HepG2 (cell line): ENCODE data around the gene TFPI. TPM values are rescaled to one million over a fixed set of nuclear protein-coding genes. Genes with fewer than 3 reads are reported as not detected.

Experiments
- ATAC-seq: fragments of 200-7000 bp; cut with Tn5 transposase; 3 replicates; pipeline ENCODE4 v1.9.1; 2020; ENCODE audit warnings: mild to moderate bottlenecking, moderate library complexity
- BruUV-seq: library from RNA; stranded (reverse); fragments of 400-500 nt; replicated peaks from 2 replicates; lab custom pipeline; 2021; lab: Mats Ljungman, UMichigan
- CTCF ChIA-PET: fragments of 300-600 bp; formaldehyde crosslinking; extraction: SDS; loops from one replicate; lab custom pipeline; 2021; ENCODE audit warnings: low total read pairs, inconsistent platforms, low intra/inter-chr PET ratio; lab: Yijun Ruan, JAX
- POLR2A ChIA-PET: fragments of 350-600 bp; sonication (Branson Sonifier 250); formaldehyde crosslinking; loops from one replicate; lab custom pipeline; 2020; ENCODE audit warnings: antibody characterized with exemption, inconsistent platforms; lab: Yijun Ruan, JAX
- DNase-seq: peaks from one replicate; pipeline ENCODE4 v3.0.0-alpha.2; 2015; ENCODE audit warnings: low spot score
- FAIRE-seq: peaks from 3 replicates; lab custom pipeline; 2011; peaks lifted over from hg19 to GRCh38; lab: Jason Lieb, UNC
- H2AFZ ChIP-seq: one replicate; pipeline ENCODE4 v1.6.1; 2011; ENCODE audit warnings: low read length, inconsistent platforms
- H3K27ac ChIP-seq: fragments of 300-600 bp; 3 replicates; pipeline ENCODE4 v1.8.0; 2011; ENCODE audit warnings: mixed run types, mild to moderate bottlenecking, mixed read lengths, low read length, inconsistent platforms; ENCODE audit not compliant: insufficient read depth; ENCODE audit errors: extremely low read length
- H3K27me3 ChIP-seq, 2 experiments: fragments of 200-600 bp in 1 of 2; 2 replicates in 1 of 2; 3 replicates in 1 of 2; pipeline versions ENCODE4 v1.6.0 to v1.8.0; 2011; ENCODE audit warnings: low read length in 2 of 2, mild to moderate bottlenecking in 2 of 2, moderate library complexity in 2 of 2, inconsistent platforms in 1 of 2; ENCODE audit not compliant: insufficient read depth in 2 of 2, control insufficient read depth in 1 of 2
- H3K36me3 ChIP-seq, 2 experiments: fragments of 200-600 bp in 1 of 2; replicated peaks in 1 of 2; 2 replicates in 1 of 2; 3 replicates in 1 of 2; pipeline versions ENCODE4 v1.5.1 to v1.8.0; 2011; ENCODE audit warnings: low read length in 2 of 2, inconsistent platforms in 1 of 2; ENCODE audit not compliant: insufficient read depth in 2 of 2, control insufficient read depth in 1 of 2
- H3K4me1 ChIP-seq: 2 replicates; pipeline ENCODE4 v1.5.1; 2012; ENCODE audit warnings: low read length, inconsistent platforms; ENCODE audit not compliant: insufficient read depth
- H3K4me2 ChIP-seq: 2 replicates; pipeline ENCODE4 v1.6.0; 2011; ENCODE audit warnings: low read depth, low read length, inconsistent platforms
- H3K4me3 ChIP-seq, 3 experiments: fragments of 200-600 bp in 1 of 3; sonication (generic), shearing (Covaris generic) in 1 of 3; replicated peaks in 1 of 3; 2 replicates each; pipeline ENCODE4 v1.5.1; 2011 to 2016; ENCODE audit warnings: low read length in 3 of 3, inconsistent platforms in 2 of 3, low read depth in 2 of 3, mild to moderate bottlenecking in 2 of 3, control low read depth in 1 of 3, mixed read lengths in 1 of 3; ENCODE audit not compliant: insufficient read depth in 1 of 3
- H3K79me2 ChIP-seq: one replicate; pipeline ENCODE4 v1.6.1; 2011; ENCODE audit warnings: low read length, inconsistent platforms; ENCODE audit not compliant: insufficient read depth
- H3K9ac ChIP-seq: 2 replicates; pipeline ENCODE4 v1.6.0; 2011; ENCODE audit warnings: mild to moderate bottlenecking, low read depth, low read length, inconsistent platforms; ENCODE audit not compliant: insufficient read depth
- H3K9me3 ChIP-seq: 2 replicates; pipeline ENCODE4 v1.5.1; 2012; ENCODE audit warnings: mild to moderate bottlenecking, low read length
- H4K20me1 ChIP-seq: 2 replicates; pipeline ENCODE4 v1.6.0; 2011; ENCODE audit warnings: inconsistent platforms, mild to moderate bottlenecking, low read length, moderate library complexity; ENCODE audit not compliant: insufficient read depth
- ARHGAP35 ChIP-seq: sonication (generic); formaldehyde crosslinking; IDR thresholded peaks from 2 replicates; pipeline ENCODE4 v1.9.0; 2022; ENCODE audit warnings: mild to moderate bottlenecking, inconsistent platforms, moderate library complexity, missing genetic modification reagents, borderline replicate concordance
- ATRX ChIP-seq: sonication (generic); formaldehyde crosslinking; IDR thresholded peaks from 2 replicates; pipeline ENCODE4 v1.4.0; 2020; ENCODE audit warnings: missing genetic modification reagents, borderline replicate concordance
- PAF1 ChIP-seq: IDR thresholded peaks from 2 replicates; pipeline ENCODE4 v1.6.1; 2016; ENCODE audit warnings: missing genetic modification reagents, missing compliant biosample characterization
- YEATS2 ChIP-seq: sonication (generic); formaldehyde crosslinking; IDR thresholded peaks from 2 replicates; pipeline ENCODE4 v1.4.0; 2020; ENCODE audit warnings: missing genetic modification reagents, borderline replicate concordance
- ZNF383 ChIP-seq: sonication (generic); formaldehyde crosslinking; IDR thresholded peaks from 2 replicates; pipeline ENCODE4 v1.4.0; 2020; ENCODE audit warnings: missing genetic modification reagents, mild to moderate bottlenecking, borderline replicate concordance
- WGBS: methylation state at CpG from one replicate; pipeline ENCODE4 v1.1.6; 2017; ENCODE audit warnings: low lambda C conversion rate; 5-methylcytosine and 5-hydroxymethylcytosine counted together
- in situ Hi-C: cut with HindIII; loops from 2 replicates; pipeline ENCODE4 v1.10.0; 2017; ENCODE audit warnings: low pct_unique_long_range_greater_than_20kb; ENCODE audit not compliant: extremely low pct_ligation_motif_present
- intact Hi-C: fragments of 100-400 bp; cut with micrococcal nuclease; formaldehyde crosslinking; loops from one replicate; pipeline ENCODE4 v1.10.0; 2022; ENCODE audit not compliant: unreplicated experiment
- polyA plus RNA-seq, 8 experiments: library from polyadenylated mRNA; depleted of rRNA in 3 of 8; stranded (reverse) in 7 of 8; unstranded in 1 of 8; fragments of >200 nt; fragmentation: Illumina TruSeq in 4 of 8; extraction: Trizol in 4 of 8; gene quantifications; 2 replicates each; pipeline versions ENCODE4 v1.2.1 to v1.2.3, GENCODE V29; 2011 to 2016; ENCODE audit warnings: low read depth in 4 of 8, missing spikeins in 1 of 8, mixed read lengths in 1 of 8; ENCODE audit not compliant: insufficient read depth in 1 of 8
- total RNA-seq, 5 experiments: library from RNA; depleted of rRNA; stranded (reverse); fragments of >200 nt; fragmentation: Illumina TruSeq; extraction: Trizol; gene quantifications; 2 replicates each; pipeline ENCODE4 v1.2.3, GENCODE V29; 2016; ENCODE audit warnings: low read depth in 1 of 5
- TF ChIP-seq, protein P1 (sequence below): sonication (generic); formaldehyde crosslinking; IDR thresholded peaks from 2 replicates; pipeline ENCODE4 v1.4.0; 2020; ENCODE audit warnings: mild to moderate bottlenecking, low read depth, missing genetic modification reagents
- TF ChIP-seq, protein P2 (sequence below): sonication (generic); formaldehyde crosslinking; IDR thresholded peaks from 2 replicates; pipeline ENCODE4 v1.4.0; 2020; ENCODE audit warnings: missing genetic modification reagents
- TF ChIP-seq, protein P3 (sequence below): sonication (generic); formaldehyde crosslinking; IDR thresholded peaks from 2 replicates; pipeline ENCODE4 v1.9.0; 2021; ENCODE audit warnings: missing genetic modification reagents, borderline replicate concordance
- TF ChIP-seq, protein P4 (sequence below): sonication (generic); formaldehyde crosslinking; IDR thresholded peaks from 2 replicates; pipeline ENCODE4 v1.5.0; 2020; ENCODE audit warnings: mild to moderate bottlenecking, missing genetic modification reagents

TFPI gene
- total and polyA plus RNA-seq, 2 of the 13 experiments (the other 11 are each of a cell fraction or from before 2014, with no cell fraction given) = 301 to 436 TPM

DNA sequence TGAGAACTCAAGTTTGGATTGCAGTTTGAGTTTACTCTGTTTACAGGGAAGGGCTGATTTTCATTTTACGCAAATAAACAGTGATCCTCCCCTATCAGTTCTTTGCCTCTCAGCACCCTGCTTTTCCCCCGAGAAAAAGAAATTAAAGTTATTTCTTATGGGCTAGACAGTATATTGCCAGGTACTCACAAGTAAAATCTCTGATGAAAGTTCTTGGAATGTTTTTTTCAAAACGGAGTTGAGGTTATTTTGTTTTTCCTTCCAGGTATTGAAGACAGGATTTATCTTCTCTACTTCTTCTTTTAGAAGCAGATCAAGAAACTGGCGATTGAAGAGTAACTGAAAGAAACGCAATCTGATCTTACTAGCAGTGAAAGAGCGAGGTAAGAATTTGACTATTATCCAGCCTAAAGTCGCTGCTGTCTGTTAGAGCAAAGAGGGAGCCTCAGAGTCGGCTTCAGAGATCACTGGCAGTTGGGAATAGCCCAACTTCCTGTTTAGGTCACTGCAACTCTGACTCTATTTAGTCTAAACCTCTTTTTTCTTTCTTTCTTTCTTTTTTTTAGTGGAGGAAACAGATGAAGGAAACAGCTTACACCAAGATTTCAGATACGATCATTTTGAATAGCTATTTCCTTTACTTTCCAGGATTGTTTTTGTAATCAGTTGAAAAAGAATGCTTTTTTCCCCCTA is at the start of gene TFPI (continued):
- TF ChIP-seq, protein P1, sequence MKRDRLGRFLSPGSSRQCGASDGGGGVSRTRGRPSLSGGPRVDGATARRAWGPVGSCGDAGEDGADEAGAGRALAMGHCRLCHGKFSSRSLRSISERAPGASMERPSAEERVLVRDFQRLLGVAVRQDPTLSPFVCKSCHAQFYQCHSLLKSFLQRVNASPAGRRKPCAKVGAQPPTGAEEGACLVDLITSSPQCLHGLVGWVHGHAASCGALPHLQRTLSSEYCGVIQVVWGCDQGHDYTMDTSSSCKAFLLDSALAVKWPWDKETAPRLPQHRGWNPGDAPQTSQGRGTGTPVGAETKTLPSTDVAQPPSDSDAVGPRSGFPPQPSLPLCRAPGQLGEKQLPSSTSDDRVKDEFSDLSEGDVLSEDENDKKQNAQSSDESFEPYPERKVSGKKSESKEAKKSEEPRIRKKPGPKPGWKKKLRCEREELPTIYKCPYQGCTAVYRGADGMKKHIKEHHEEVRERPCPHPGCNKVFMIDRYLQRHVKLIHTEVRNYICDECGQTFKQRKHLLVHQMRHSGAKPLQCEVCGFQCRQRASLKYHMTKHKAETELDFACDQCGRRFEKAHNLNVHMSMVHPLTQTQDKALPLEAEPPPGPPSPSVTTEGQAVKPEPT (CRISPR knock-in tag) = no peak
- TF ChIP-seq, protein P2, sequence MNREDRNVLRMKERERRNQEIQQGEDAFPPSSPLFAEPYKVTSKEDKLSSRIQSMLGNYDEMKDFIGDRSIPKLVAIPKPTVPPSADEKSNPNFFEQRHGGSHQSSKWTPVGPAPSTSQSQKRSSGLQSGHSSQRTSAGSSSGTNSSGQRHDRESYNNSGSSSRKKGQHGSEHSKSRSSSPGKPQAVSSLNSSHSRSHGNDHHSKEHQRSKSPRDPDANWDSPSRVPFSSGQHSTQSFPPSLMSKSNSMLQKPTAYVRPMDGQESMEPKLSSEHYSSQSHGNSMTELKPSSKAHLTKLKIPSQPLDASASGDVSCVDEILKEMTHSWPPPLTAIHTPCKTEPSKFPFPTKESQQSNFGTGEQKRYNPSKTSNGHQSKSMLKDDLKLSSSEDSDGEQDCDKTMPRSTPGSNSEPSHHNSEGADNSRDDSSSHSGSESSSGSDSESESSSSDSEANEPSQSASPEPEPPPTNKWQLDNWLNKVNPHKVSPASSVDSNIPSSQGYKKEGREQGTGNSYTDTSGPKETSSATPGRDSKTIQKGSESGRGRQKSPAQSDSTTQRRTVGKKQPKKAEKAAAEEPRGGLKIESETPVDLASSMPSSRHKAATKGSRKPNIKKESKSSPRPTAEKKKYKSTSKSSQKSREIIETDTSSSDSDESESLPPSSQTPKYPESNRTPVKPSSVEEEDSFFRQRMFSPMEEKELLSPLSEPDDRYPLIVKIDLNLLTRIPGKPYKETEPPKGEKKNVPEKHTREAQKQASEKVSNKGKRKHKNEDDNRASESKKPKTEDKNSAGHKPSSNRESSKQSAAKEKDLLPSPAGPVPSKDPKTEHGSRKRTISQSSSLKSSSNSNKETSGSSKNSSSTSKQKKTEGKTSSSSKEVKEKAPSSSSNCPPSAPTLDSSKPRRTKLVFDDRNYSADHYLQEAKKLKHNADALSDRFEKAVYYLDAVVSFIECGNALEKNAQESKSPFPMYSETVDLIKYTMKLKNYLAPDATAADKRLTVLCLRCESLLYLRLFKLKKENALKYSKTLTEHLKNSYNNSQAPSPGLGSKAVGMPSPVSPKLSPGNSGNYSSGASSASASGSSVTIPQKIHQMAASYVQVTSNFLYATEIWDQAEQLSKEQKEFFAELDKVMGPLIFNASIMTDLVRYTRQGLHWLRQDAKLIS (CRISPR knock-in tag) = peak; percentile 86
- 0 out of 2 replicates have a peak, but pooled peaks have one; percentile 31 for TF ChIP-seq YEATS2 (CRISPR knock-in tag)

DNA sequence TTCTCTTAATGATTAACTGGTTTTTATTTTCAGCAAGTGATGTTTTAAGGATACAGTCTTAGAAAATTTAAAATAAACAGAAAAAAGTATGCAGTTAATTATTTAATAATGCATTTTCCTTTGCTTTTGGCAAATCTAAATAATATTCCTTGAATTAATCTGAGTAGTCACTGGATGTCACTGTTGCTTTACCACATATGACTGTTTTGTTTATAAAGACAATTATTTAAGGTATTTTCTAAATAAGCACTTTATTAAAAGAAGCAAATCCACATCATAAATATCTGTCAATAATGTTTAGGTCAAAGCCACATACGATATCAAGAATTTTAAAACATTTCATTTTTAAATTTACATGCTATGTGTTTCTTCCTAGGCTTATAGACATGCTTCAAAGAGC is 40.6 kb upstream of the TFPI start:
- Histone ChIP-seq H3K9me3 (no peaks in the 10 kb centered on the region), H2AFZ (no peak overlapping the region), H3K4me2 (no peak overlapping the region), H3K4me3 (no peak overlapping the region), H3K9ac (no peak overlapping the region), H3K4me1 (no peaks in the 10 kb centered on the region), H3K36me3 (no peaks in the 10 kb centered on the region), H3K79me2 (no peaks in the 10 kb centered on the region), H4K20me1 (no peaks in the 10 kb centered on the region), H3K27ac (no peak overlapping the region), H3K27me3 (no peaks in the 10 kb centered on the region)
- FAIRE-seq (no peak), DNase-seq (no peak), ATAC-seq (no peak)
- 8% methylated on average over 1 of the region's 1 CpG for WGBS
- ChIA-PET CTCF (no interaction called here), POLR2A (no interaction called here)
- in situ Hi-C loops (loop anchor here (25.0 kb wide), 2 partner anchors 732 to 918 kb away; no protein-coding TSS in a partner anchor), intact Hi-C loops (no loop called here)
- BruUV-seq = no TSS peak
- TF ChIP-seq, protein P3, sequence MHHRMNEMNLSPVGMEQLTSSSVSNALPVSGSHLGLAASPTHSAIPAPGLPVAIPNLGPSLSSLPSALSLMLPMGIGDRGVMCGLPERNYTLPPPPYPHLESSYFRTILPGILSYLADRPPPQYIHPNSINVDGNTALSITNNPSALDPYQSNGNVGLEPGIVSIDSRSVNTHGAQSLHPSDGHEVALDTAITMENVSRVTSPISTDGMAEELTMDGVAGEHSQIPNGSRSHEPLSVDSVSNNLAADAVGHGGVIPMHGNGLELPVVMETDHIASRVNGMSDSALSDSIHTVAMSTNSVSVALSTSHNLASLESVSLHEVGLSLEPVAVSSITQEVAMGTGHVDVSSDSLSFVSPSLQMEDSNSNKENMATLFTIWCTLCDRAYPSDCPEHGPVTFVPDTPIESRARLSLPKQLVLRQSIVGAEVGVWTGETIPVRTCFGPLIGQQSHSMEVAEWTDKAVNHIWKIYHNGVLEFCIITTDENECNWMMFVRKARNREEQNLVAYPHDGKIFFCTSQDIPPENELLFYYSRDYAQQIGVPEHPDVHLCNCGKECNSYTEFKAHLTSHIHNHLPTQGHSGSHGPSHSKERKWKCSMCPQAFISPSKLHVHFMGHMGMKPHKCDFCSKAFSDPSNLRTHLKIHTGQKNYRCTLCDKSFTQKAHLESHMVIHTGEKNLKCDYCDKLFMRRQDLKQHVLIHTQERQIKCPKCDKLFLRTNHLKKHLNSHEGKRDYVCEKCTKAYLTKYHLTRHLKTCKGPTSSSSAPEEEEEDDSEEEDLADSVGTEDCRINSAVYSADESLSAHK (CRISPR knock-in tag) = no peak
- no peak for TF ChIP-seq PAF1
- TF ChIP-seq, protein P4, sequence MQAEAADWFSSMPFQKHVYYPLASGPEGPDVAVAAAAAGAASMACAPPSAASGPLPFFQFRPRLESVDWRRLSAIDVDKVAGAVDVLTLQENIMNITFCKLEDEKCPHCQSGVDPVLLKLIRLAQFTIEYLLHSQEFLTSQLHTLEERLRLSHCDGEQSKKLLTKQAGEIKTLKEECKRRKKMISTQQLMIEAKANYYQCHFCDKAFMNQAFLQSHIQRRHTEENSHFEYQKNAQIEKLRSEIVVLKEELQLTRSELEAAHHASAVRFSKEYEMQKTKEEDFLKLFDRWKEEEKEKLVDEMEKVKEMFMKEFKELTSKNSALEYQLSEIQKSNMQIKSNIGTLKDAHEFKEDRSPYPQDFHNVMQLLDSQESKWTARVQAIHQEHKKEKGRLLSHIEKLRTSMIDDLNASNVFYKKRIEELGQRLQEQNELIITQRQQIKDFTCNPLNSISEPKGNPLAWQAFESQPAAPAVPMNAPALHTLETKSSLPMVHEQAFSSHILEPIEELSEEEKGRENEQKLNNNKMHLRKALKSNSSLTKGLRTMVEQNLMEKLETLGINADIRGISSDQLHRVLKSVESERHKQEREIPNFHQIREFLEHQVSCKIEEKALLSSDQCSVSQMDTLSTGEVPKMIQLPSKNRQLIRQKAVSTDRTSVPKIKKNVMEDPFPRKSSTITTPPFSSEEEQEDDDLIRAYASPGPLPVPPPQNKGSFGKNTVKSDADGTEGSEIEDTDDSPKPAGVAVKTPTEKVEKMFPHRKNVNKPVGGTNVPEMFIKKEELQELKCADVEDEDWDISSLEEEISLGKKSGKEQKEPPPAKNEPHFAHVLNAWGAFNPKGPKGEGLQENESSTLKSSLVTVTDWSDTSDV (CRISPR knock-in tag) = no peak
- TF ChIP-seq ATRX (CRISPR knock-in tag) = no peak
- TF ChIP-seq ZNF383 = no peak
- TF ChIP-seq ARHGAP35 (CRISPR knock-in tag) = no peak
